HG02870 (cell line): ENCODE data around the gene CFAP119.

ENCODE experiments used
- ATAC-seq: cut with Tn5 transposase; IDR thresholded peaks from one replicate; pipeline ENCODE4 v1.9.1; 2021; ENCODE audit warnings: mild to moderate bottlenecking, moderate library complexity; ENCODE audit not compliant: unreplicated experiment

The CFAP119 gene

GRCh38 chr16:30741461-30741914 lies 20.4 kb downstream of the CFAP119 start:
- no peak for ATAC-seq

DNA sequence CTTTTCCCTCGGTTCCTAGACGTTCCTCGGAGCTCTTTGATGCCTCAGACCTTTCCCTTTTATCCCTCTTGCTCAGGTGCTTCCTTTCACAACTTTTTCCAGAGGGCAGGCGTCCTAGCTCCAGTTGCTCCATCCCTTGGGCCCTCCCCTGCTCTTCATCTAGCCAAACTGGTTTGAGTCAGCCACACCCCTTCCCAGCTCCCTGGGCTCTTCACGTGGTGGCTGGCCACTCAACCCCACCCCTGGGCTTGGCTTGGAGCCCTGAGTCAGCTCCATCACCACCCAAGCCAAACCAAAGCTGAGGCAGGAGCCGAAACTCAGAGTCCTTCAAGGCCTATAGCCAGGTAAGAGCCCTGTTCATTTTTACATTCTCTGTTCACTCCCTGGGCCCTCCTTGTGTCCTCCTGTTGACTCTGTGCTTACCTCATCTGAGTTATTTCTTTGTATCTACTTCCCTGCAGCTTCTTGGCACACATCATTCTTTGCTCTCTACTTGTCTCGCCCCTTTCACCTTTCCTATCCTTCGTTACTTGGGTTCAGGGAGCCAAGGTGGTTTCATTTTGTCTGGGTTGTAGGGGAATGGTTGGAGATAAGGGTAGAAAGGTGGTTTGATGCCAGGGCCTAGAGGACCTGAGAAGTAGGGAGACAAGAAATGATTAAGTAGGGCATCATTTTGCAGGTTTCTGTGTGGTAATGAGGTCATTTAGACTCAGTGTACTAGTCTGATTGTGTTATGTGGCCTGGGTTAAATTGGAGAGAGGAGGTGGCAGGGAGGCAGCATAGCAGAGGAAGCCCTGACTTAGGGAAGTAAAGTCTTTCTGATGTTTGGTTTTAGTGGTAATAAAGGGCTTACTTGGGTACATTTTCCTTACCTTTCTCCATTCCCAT lies 21.3 kb downstream of the CFAP119 start:
- no peak for ATAC-seq

DNA sequence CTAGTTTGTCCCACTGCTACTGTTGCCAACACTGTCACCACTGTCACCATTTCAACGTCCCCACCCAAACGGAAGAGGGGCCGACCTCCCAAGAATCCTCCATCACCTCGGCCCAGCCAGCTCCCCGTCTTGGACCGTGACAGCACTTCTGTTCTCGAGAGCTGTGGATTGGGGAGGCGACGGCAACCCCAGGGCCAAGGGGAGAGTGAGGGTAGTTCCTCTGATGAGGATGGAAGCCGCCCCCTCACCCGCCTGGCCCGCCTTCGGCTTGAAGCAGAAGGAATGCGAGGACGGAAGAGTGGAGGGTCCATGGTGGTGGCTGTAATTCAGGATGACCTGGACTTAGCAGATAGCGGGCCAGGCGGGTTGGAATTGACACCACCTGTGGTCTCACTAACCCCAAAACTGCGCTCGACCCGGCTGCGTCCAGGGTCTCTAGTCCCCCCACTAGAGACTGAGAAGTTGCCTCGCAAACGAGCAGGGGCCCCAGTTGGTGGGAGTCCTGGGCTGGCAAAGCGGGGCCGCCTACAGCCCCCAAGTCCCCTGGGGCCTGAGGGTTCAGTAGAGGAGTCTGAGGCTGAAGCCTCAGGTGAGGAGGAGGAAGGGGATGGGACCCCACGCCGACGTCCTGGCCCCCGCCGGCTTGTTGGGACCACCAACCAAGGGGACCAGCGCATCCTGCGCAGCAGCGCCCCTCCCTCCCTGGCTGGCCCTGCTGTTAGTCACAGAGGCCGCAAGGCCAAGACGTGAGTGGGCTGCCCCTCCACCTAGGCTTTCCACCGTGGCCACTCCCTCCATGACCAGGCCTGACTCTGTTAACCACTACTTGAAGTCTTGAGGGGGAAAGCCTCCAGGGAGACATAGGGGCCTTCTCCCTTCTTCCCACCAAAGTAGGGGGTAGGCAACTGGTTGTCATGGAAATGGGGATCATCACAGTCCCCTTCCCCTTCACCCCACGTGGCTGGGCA lies 22.6 kb downstream of the CFAP119 start:
- no peak for ATAC-seq

- no peak for ATAC-seq
These were observed 23.8 kb downstream of the CFAP119 start for GRCh38 chr16:30737794-30738648.

GRCh38 chr16:30736995-30737793 lies 24.7 kb downstream of the CFAP119 start:
- ATAC-seq, result no peak

- ATAC-seq, result no peak
These were observed 30.5 kb downstream of the CFAP119 start for GRCh38 chr16:30731411-30731810.

GRCh38 chr16:30728899-30729672 lies 32.8 kb downstream of the CFAP119 start:
- no peak for ATAC-seq

DNA sequence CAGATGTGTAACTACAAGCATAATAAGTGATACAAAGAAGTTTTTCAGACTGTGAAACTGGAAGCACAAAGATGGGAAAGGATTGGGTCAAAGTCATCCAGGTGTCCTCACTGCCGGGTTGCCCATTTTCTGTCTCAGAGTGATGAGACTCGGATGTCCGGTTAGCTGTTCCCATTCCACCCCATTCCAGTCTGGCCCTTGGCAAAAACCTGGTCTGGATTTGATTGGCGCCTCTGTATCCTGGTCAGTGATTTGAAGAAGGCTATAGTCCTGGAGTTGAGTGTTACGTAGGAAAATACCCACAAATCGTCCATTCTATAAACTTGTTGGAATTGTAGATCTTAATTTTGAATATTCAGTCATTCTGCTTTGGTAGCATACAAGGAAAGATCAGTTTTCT lies 33.5 kb downstream of the CFAP119 start:
- no peak for ATAC-seq

GRCh38 chr16:30725418-30725792 lies 36.5 kb downstream of the CFAP119 start:
- no peak for ATAC-seq

DNA sequence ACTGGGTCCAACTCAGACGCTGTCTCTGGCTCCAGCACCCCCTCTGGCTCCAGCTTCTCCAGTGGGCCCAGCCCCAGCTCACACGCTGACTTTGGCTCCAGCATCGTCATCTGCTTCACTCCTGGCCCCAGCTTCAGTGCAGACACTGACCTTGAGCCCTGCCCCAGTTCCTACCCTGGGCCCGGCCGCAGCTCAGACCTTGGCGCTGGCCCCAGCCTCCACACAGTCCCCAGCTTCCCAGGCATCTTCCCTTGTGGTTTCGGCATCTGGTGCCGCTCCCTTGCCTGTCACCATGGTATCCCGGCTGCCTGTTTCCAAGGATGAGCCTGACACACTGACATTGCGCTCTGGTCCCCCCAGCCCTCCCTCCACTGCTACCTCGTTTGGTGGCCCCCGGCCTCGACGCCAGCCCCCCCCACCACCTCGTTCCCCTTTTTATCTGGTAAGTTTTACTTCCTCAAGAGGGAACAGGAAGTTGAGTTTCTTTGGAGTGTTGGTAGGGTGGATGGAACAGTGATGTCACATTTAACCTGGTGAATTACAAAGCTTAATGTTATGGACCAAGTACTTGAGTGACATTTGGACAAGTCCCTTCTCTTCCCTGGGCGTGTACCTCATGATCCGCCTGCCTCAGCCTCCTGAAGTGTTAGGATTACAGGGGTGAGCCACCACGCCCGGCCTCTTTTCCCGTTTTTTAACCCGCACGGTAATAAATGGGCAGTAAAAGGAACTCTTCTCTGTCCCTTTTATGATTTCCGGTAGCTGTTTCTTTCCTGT lies 37.0 kb downstream of the CFAP119 start:
- ATAC-seq, result no peak

DNA sequence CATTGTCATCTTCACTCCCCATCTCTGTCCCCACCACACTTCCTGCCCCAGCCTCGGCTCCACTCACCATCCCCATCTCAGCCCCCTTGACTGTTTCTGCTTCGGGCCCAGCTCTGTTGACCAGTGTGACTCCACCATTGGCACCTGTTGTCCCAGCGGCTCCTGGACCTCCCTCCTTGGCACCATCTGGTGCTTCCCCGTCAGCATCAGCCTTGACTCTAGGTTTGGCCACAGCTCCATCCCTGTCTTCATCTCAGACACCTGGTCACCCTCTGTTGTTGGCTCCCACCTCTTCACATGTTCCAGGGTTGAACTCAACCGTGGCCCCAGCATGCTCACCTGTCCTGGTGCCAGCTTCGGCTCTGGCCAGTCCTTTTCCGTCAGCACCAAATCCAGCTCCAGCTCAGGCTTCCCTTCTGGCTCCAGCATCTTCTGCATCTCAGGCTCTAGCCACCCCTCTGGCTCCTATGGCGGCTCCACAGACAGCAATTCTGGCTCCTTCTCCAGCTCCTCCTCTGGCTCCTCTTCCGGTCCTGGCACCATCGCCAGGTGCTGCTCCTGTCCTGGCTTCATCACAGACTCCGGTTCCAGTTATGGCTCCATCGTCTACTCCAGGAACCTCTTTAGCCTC lies 38.0 kb downstream of the CFAP119 start:
- ATAC-seq, result no peak

DNA sequence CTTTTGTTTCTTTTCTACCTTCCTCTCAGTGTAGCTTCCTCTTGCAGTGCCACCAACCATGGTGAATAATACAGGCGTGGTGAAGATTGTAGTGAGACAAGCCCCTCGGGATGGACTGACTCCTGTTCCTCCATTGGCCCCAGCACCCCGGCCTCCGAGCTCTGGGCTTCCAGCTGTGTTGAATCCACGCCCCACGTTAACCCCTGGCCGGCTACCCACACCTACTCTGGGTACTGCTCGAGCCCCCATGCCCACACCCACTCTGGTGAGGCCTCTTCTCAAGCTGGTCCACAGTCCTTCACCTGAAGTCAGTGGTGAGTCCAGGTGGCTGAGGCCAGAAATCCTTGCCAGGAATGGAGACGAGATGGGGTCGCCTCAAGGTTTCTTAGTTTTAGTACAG lies 38.9 kb downstream of the CFAP119 start:
- ATAC-seq, result no peak

DNA sequence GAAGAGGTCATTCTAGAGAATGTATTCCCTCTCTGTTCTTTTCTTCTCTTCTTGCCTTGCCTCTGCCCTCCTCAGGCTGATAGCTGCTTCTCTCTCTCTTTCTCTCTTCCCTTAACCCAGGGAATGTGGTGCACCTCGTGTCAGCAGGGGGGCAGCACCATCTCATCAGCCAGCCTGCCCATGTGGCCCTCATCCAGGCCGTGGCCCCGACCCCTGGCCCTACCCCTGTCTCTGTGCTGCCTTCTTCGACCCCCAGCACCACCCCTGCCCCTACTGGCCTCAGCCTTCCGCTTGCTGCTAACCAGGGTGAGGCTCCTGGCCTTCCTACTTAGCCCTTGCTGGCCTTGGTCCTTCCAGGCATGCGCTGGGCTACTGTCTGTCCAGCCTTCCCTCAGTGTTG lies 39.4 kb downstream of the CFAP119 start:
- no peak for ATAC-seq

GRCh38 chr16:30721606-30722005 lies 40.3 kb downstream of the CFAP119 start:
- ATAC-seq, result no peak

GRCh38 chr16:30721167-30721566 lies 40.7 kb downstream of the CFAP119 start:
- ATAC-seq, result no peak

GRCh38 chr16:30720694-30721093 lies 41.2 kb downstream of the CFAP119 start:
- no peak for ATAC-seq

DNA sequence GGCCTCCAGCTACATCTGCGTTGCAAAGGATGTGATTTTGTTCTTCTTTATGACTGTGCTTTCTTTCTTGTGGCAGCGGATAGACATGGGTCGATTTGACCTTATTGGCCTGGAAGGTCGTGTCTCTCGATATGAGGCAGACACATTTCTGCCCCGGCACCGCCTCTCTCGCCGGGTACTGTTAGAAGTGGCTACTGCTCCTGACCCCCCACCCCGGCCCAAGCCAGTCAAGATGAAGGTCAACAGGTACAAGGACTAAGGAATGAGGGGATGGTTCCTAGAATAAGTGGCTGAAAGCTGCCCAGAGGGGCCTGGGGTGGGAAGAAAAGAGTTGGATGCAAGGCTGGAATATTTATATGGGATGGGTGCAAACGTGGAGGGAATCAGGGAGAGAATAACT lies 41.8 kb downstream of the CFAP119 start:
- no peak for ATAC-seq
